ENCODE measurements around the gene RPS8. TPM values are rescaled to one million over a fixed set of nuclear protein-coding genes. Genes with fewer than 3 reads are reported as not detected.

The RPS8 gene
- total RNA-seq, 1 donor from 2014 or later, result 1,187 TPM

DNA sequence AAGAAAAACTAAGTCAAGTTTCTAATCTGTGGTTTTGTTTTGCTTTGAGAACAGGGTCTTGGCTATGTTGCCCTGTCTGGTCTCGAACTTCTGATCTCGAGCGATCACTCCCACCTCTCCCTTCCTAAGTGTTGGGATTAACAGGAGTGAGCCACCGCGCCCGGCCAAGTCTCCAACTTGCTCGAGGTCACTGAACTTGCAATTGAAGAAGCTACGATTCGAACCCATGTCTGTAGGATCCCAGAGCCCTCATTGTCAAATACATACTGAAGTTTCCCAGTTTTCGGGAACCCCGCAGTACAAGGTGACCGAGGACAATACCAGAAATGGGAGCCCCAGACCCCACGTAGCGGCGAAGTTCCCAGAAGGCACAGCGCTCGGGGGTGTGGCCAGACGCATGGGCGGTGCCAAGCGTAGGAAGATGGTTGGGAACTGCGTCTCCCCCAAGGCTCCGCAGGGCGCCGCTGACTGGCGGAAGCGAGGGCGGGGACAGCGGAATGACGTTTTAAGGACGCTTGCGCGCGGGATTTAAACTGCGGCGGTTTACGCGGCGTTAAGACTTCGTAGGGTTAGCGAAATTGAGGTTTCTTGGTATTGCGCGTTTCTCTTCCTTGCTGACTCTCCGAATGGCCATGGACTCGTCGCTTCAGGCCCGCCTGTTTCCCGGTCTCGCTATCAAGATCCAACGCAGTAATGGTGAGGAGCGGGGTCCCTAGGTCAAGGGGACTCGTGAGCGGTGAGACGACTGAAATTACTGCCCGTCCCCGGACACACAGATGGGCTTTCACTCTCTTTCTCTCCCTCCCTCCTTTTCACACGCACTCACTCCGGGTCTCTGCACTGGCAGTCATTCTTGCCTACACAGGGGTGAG is 35.8 kb upstream of the RPS8 start, which contains the start of gene KIF2C:
Gene KIF2C, plus strand, starts transcription at position 531 of the 872 bp plus-strand sequence. Its CDS starts 96 bp downstream, at position 627.
- Histone ChIP-seq H3K9ac (ENCODE audit: low read length) (peak within 1 kb of the TSS; percentile 86), H3K27ac (ENCODE audit: low read depth, low read length) (peak within 1 kb of the TSS; percentile 80), H2AFZ (ENCODE audit: low read depth, low read length) (peak within 1 kb of the TSS; percentile 88), H3K79me2 (ENCODE audit: insufficient read depth, low read length) (peaks cover 43% of the 10 kb centered on the region), H4K20me1 (ENCODE audit: insufficient read depth, low read length) (peaks cover 5% of the 10 kb centered on the region), H3K36me3 (ENCODE audit: insufficient read depth, low read length) (peaks cover 8% of the 10 kb centered on the region), H3K27me3 (ENCODE audit: insufficient read depth, low read length) (no peaks in the 10 kb centered on the region), H3K9me3 (ENCODE audit: insufficient read depth, low read depth, low read length) (no peaks in the 10 kb centered on the region), H3K4me1 (ENCODE audit: insufficient read depth, low read length) (peaks cover 12% of the 10 kb centered on the region), H3K4me2 (ENCODE audit: low read length) (peak within 1 kb of the TSS; percentile 94), H3K4me3 (ENCODE audit: insufficient read depth, low read depth, low read length) (peak within 1 kb of the TSS; percentile 97)
- Mint-ChIP-seq H3K4me1 (ENCODE audit: low read depth, unreplicated experiment) (no peaks in the 10 kb centered on the region), H3K4me3 (ENCODE audit: unreplicated experiment) (peak within 1 kb of the TSS; percentile 86), H3K27ac (ENCODE audit: unreplicated experiment) (peak within 1 kb of the TSS; percentile 79), H3K27me3 (ENCODE audit: low read depth, unreplicated experiment) (no peaks in the 10 kb centered on the region), H3K9me3 (ENCODE audit: unreplicated experiment) (peaks cover 3% of the 10 kb centered on the region), H3K36me3 (ENCODE audit: low read depth, unreplicated experiment) (no peaks in the 10 kb centered on the region)
- TF ChIP-seq, protein P1, sequence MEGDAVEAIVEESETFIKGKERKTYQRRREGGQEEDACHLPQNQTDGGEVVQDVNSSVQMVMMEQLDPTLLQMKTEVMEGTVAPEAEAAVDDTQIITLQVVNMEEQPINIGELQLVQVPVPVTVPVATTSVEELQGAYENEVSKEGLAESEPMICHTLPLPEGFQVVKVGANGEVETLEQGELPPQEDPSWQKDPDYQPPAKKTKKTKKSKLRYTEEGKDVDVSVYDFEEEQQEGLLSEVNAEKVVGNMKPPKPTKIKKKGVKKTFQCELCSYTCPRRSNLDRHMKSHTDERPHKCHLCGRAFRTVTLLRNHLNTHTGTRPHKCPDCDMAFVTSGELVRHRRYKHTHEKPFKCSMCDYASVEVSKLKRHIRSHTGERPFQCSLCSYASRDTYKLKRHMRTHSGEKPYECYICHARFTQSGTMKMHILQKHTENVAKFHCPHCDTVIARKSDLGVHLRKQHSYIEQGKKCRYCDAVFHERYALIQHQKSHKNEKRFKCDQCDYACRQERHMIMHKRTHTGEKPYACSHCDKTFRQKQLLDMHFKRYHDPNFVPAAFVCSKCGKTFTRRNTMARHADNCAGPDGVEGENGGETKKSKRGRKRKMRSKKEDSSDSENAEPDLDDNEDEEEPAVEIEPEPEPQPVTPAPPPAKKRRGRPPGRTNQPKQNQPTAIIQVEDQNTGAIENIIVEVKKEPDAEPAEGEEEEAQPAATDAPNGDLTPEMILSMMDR (IDR thresholded peaks at IDR 0.05; ENCODE audit: insufficient read depth, low read depth, low read length), result no peak
- no peak for TF ChIP-seq EZH2 (IDR thresholded peaks at IDR 0.05; ENCODE audit: insufficient read depth, low read length)
- DNase-seq (ENCODE audit: low read depth) (peak; percentile 91), FAIRE-seq (no peak)

DNA sequence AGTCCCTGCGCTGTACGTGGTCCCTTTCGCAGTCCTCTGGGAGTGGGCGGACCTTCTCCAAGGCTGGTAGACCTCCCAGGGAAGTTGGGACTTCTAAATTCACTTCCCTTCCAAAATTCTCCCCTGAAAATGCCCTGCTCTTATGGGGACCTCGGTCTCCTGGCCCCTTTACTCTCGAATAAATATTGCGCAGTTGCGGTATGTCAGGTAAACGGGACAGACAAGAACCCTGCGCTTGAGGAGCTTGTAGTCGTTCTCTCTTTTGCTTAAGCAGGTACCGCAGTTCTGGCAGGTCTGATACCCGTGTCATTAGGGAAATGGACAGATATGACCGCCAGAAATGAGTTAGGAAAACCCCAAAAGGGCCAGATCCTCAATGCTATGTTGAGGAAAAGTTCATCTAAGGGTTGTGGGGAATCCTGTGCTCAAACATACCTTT is 35.1 kb upstream of the RPS8 start:
- Histone ChIP-seq H3K36me3 (ENCODE audit: insufficient read depth, low read length) (peaks cover 8% of the 10 kb centered on the region), H3K79me2 (ENCODE audit: insufficient read depth, low read length) (peaks cover 46% of the 10 kb centered on the region), H4K20me1 (ENCODE audit: insufficient read depth, low read length) (peaks cover 5% of the 10 kb centered on the region), H3K27me3 (ENCODE audit: insufficient read depth, low read length) (no peaks in the 10 kb centered on the region), H3K4me3 (ENCODE audit: insufficient read depth, low read depth, low read length) (peak overlapping the region; percentile 97), H2AFZ (ENCODE audit: low read depth, low read length) (peak overlapping the region; percentile 88), H3K27ac (ENCODE audit: low read depth, low read length) (peak overlapping the region; percentile 76), H3K4me2 (ENCODE audit: low read length) (peak overlapping the region; percentile 94), H3K4me1 (ENCODE audit: insufficient read depth, low read length) (peaks cover 12% of the 10 kb centered on the region), H3K9me3 (ENCODE audit: insufficient read depth, low read depth, low read length) (no peaks in the 10 kb centered on the region), H3K9ac (ENCODE audit: low read length) (peak overlapping the region; percentile 86)
- Mint-ChIP-seq H3K9me3 (ENCODE audit: unreplicated experiment) (peaks cover 3% of the 10 kb centered on the region), H3K27me3 (ENCODE audit: low read depth, unreplicated experiment) (no peaks in the 10 kb centered on the region), H3K4me1 (ENCODE audit: low read depth, unreplicated experiment) (no peaks in the 10 kb centered on the region), H3K36me3 (ENCODE audit: low read depth, unreplicated experiment) (no peaks in the 10 kb centered on the region), H3K27ac (ENCODE audit: unreplicated experiment) (peak overlapping the region; percentile 79), H3K4me3 (ENCODE audit: unreplicated experiment) (peak overlapping the region; percentile 86)
- no peak for FAIRE-seq
- DNase-seq (ENCODE audit: low read depth), result no peak
- TF ChIP-seq EZH2 (IDR thresholded peaks at IDR 0.05; ENCODE audit: insufficient read depth, low read length), result no peak
- TF ChIP-seq, protein P1 (IDR thresholded peaks at IDR 0.05; ENCODE audit: insufficient read depth, low read depth, low read length), result no peak

All from astrocyte (in vitro differentiated cells and primary cell).